MCF 10A (cell line): ENCODE data around the gene HMMR. TPM values are rescaled to one million over a fixed set of nuclear protein-coding genes. Genes with fewer than 3 reads are reported as not detected.
A peak's percentile ranks its signal among the peaks of the same experiment; 100 is the strongest.

Experiments
- BruUV-seq: library from RNA; stranded (reverse); fragments of 400-500 nt; replicated peaks from 2 replicates; lab custom pipeline; 2021; lab: Mats Ljungman, UMichigan
- CTCF ChIA-PET: fragments of 300-600 bp; sonication (Branson Sonifier 250); formaldehyde crosslinking; extraction: SDS; loops from one replicate; lab custom pipeline; 2021; ENCODE audit warnings: antibody characterized with exemption, inconsistent platforms; lab: Yijun Ruan, JAX
- POLR2A ChIA-PET: fragments of 300-600, 350-650 bp; sonication (Branson Sonifier 250); formaldehyde crosslinking; extraction: SDS; loops from one replicate; lab custom pipeline; 2020; ENCODE audit warnings: antibody characterized with exemption, inconsistent platforms; lab: Yijun Ruan, JAX
- DNase-seq: peaks from one replicate; pipeline ENCODE4 v3.0.0-alpha.2; 2018; ENCODE audit not compliant: unreplicated experiment
- H3K27ac Mint-ChIP-seq: one replicate; pipeline ENCODE4 v1.8.0; 2022; ENCODE audit warnings: mild to moderate bottlenecking, low read depth, mixed read lengths; ENCODE audit not compliant: unreplicated experiment
- H3K27me3 Mint-ChIP-seq: one replicate; pipeline ENCODE4 v1.8.0; 2022; ENCODE audit warnings: mixed read lengths; ENCODE audit not compliant: insufficient read depth, unreplicated experiment
- H3K36me3 Mint-ChIP-seq: one replicate; pipeline ENCODE4 v1.8.0; 2022; ENCODE audit warnings: mild to moderate bottlenecking, moderate library complexity, mixed read lengths; ENCODE audit not compliant: insufficient read depth, unreplicated experiment
- H3K4me1 Mint-ChIP-seq: one replicate; pipeline ENCODE4 v1.8.0; 2022; ENCODE audit warnings: mixed read lengths; ENCODE audit not compliant: insufficient read depth, unreplicated experiment
- H3K4me3 Mint-ChIP-seq: one replicate; pipeline ENCODE4 v1.8.0; 2022; ENCODE audit warnings: mild to moderate bottlenecking, moderate library complexity, mixed read lengths; ENCODE audit not compliant: unreplicated experiment
- H3K9me3 Mint-ChIP-seq: one replicate; pipeline ENCODE4 v1.8.0; 2022; ENCODE audit warnings: mixed read lengths; ENCODE audit not compliant: unreplicated experiment
- CTCF ChIP-seq: fragments of 200-600 bp; IDR thresholded peaks from one replicate; pipeline ENCODE4 v1.8.0; 2022; ENCODE audit warnings: antibody characterized with exemption, mild to moderate bottlenecking; ENCODE audit not compliant: unreplicated experiment
- intact Hi-C: fragments of 100-400 bp; cut with micrococcal nuclease; formaldehyde crosslinking; loops from 2 replicates; pipeline ENCODE4 v1.14.1; 2022
- total RNA-seq: library from RNA; stranded (reverse); gene quantifications from 2 replicates; pipeline ENCODE4 v1.2.3, GENCODE V29; 2022

The HMMR gene
- total RNA-seq, 1 experiment from 2014 or later = 43.5 TPM

GRCh38 chr5:163512526-163512925 is 52.1 kb downstream of the HMMR start:
- H3K9me3 Mint-ChIP-seq = no peaks in the 10 kb centered on the region
- BruUV-seq = no TSS peak
- DNase-seq = peak; percentile 27

GRCh38 chr5:163525096-163525495 is 64.7 kb downstream of the HMMR start:
- Mint-ChIP-seq H3K4me1 (no peaks in the 10 kb centered on the region), H3K27ac (no peak overlapping the region), H3K9me3 (peaks cover 16% of the 10 kb centered on the region), H3K36me3 (peaks cover 26% of the 10 kb centered on the region), H3K4me3 (no peak overlapping the region), H3K27me3 (no peaks in the 10 kb centered on the region)
- no peak for DNase-seq
- ChIA-PET CTCF (no interaction called here), POLR2A (no interaction called here)
- BruUV-seq = no TSS peak
- intact Hi-C loops = no loop called here
- TF ChIP-seq CTCF = no peak

More at GRCh38 chr5:163512526-163512925, 52.1 kb downstream of the HMMR start:
- intact Hi-C loops = no loop called here
- Mint-ChIP-seq H3K4me3 (no peak overlapping the region), H3K36me3 (peaks cover 73% of the 10 kb centered on the region), H3K4me1 (peaks cover 23% of the 10 kb centered on the region), H3K27me3 (no peaks in the 10 kb centered on the region), H3K27ac (peak overlapping the region; percentile 69)
- ChIA-PET CTCF (interaction anchor here (0.6 to 1.1 kb wide), 3 partner anchors 10 to 104 kb away, joined by 3 read pairs; no protein-coding TSS in a partner anchor), POLR2A (interaction anchor here (0.7 to 7.0 kb wide), 5 partner anchors 9 to 75 kb away, joined by 3 to 352 read pairs (median 18); partner anchors contain the start of genes CCNG1, HMMR and NUDCD2)
- TF ChIP-seq CTCF = no peak

GRCh38 chr5:163529698-163530097 is 69.3 kb downstream of the HMMR start:
- TF ChIP-seq CTCF = no peak
- H3K9me3 Mint-ChIP-seq = peaks cover 7% of the 10 kb centered on the region
- H3K27ac Mint-ChIP-seq = no peak overlapping the region
- no peaks in the 10 kb centered on the region for H3K27me3 Mint-ChIP-seq
- intact Hi-C loops = no loop called here
- DNase-seq = no peak
- no TSS peak for BruUV-seq
- no peak overlapping the region for H3K4me3 Mint-ChIP-seq
- no peaks in the 10 kb centered on the region for H3K4me1 Mint-ChIP-seq
- H3K36me3 Mint-ChIP-seq = peaks cover 4% of the 10 kb centered on the region
- CTCF ChIA-PET = interaction anchor here (0.5 to 1.3 kb wide), 4 partner anchors 10 to 167 kb away, joined by 3 read pairs; no protein-coding TSS in a partner anchor
- POLR2A ChIA-PET = interaction anchor here (1.2 kb wide), 1 partner anchor 24 kb away, joined by 3 read pairs; the partner anchor contains the start of gene MAT2B

- intact Hi-C loops = no loop called here
- H3K9me3 Mint-ChIP-seq = no peaks in the 10 kb centered on the region
- POLR2A ChIA-PET = no interaction called here
- no peaks in the 10 kb centered on the region for H3K27me3 Mint-ChIP-seq
- no peak for TF ChIP-seq CTCF
- no TSS peak for BruUV-seq
- no peak overlapping the region for H3K27ac Mint-ChIP-seq
- no peak overlapping the region for H3K4me3 Mint-ChIP-seq
- no peak for DNase-seq
- CTCF ChIA-PET = no interaction called here
- no peaks in the 10 kb centered on the region for H3K4me1 Mint-ChIP-seq
- no peaks in the 10 kb centered on the region for H3K36me3 Mint-ChIP-seq
Observed at GRCh38 chr5:163531272-163531671, 70.8 kb downstream of the HMMR start.
